Measurements from ENCODE around the gene TAPT1.
"Not testable (repeated sequence)": the region's sequence is repeated elsewhere in the genome, so short reads cannot be mapped to it uniquely, and the experiment has no call there.

TAPT1 gene

DNA sequence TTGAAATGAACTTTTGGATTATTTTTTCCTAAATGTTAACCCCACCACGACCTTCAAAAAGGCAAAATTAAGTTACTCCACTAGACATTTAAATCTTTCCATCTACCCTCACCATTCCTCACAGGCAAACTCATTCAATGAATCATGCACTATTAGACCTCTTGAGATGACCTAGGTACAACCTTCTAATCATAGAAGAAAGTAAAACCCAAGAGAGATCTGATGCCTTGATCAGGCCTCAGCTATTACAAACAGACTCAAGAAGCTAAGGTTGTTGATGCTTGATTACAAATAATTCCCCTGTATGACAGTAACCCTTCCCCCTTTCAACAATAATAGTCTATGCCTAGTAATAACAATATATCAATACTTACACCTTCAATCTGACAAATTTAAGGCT, 18.9 kb downstream of the TAPT1 start:
- DNase-seq = no peak

DNA sequence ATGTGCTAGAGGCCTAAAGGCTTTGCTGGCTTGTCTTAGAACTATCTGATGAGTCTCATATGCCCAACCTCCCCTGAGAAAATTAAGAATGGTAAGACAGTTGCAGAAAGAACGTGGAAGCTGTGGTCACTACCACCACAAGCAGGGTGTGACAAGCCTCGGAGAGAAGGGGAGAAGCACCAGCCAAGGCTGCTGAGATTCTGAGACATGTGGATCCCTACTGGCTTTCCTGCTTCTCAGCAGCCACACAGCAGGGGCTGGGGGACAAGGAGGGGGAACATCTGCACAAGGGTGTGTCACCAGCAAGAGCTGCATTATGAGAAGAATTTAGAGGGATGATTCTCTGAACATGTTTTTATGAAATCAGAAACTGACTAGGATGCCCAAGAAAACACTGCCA, 19.4 kb downstream of the TAPT1 start:
- no peak for DNase-seq

DNA sequence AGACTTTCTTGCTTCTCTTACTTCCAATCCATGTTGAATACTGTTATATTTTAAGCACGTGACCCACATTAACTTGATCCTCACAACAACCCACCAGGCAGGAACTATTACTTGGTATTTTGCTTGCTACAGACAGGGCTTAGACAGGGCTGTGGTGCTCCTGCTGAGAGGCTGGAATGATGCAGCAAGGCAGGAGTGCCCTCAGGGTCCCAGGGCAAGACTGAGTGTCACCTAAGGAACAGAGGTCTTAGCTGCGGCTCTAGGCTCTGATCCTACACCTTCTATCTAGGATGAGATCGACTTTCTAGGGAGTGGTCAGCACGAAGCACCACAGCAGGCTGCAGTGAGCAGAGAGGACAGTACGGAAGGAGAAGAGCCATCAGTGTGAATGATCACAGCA, 20.0 kb downstream of the TAPT1 start:
- no peak for DNase-seq

DNA sequence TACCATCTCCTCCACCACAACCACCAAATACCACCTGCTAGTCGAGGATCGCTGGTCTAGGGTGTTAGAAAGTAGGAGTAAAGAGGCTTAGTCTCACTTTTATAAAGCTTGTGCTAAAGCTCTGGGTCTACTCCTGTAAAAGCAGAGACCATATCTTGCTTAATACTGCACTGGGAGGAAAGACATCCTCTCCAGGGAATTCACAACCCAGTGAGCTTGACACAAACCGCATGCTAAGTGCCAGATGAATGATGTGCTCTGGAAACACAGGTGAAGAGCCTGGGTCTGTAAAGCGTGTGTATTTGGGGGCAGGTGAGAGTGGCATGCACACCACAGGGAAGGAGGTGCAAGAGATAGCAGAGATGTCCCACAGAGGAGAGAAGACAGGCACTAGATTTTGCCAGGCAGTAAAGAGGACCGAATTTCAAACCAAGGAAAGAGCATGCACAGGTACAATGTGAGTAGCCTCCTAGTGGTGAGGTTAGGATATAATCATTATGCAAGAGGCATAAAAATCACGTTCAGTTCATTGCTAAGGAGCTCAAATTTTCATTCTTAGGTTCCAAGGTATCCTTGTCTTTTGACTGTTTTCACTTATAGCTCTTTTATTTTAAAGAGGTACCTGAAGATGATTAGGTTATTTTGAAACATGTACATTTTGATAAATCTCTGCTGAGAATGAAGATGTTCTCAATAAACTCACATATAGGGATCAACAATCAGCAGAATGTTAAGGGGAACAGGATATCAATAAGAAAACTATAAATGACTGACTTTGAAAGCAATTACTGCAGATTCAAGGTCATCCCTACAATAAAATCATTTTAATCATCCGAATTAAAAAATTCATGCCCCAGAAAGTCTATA, 20.7 kb downstream of the TAPT1 start:
- DNase-seq = no peak

DNA sequence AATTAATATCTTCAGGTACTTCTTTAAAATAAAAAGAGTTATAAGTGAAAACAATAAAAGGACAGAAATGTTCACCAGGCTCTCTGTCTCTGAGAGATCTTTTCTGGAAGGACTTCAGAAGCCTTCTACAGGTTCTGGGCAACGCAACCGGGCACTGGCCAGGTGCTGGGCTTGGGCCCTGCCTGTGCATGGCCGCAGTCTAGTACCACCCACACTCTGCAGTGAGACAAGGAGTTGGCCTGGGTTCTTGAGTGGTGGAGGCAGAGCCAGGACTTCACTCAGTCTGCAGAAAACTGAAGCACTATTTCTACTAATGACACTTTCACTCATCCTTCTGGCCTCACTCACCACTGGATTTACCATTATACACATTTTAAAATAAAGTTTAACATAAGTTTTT, 21.8 kb downstream of the TAPT1 start:
- no peak for DNase-seq

DNA sequence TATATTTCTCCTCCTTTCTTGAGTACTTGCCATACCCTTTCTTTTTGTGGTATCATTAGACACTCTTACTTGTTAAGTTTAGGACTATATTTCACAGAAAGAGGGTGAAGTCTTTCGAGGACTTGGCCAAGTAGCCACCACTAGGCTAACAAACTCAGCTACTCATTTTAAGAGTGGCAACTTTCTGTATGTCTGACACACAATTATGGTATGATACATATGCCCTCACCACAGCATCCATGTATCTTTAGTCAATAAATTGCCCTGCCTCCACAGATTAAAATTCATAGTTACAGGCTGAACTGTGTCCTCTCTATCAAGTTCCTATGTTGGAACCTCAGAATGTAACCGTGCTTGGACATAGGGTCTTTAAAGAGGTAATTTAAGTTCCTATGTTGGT, 23.2 kb downstream of the TAPT1 start:
- DNase-seq = no peak

DNA sequence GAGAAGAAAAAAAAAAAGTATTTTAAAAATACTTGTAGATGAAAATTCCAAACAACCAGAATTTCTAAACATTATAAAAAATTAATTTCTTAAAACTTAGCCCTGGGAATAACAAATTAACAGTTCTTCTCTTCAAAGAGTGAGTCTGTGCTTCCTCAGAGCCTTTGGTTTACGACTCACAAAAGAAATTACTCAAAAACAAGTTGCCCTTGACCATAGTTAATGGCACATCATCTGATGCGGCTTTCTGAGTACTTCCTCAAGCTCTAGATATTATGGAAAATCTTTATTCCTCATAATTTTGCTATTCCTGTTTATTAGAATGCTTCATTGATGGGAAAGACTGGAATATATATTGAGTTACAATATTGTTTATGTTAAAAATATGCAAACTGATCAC, 23.7 kb downstream of the TAPT1 start:
- DNase-seq = no peak

DNA sequence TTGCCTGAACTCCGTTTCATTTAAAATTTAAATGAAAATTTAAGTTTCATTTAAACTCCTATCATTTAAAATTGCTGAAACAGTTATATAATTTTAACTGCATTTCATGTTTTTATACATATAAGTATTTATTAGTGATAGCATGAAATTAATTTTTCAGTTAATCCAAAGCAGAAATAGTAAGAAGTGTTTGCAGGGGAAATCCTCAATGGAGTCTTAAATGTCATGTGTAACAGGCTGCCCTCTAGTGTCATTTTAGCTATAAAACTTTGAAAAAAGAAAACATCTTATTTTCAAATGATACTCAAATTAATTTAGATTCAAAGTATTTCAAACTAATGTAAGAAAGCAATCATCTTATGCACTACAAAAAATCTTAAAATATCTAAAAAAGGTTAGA, 27.2 kb downstream of the TAPT1 start:
- no peak for DNase-seq

DNA sequence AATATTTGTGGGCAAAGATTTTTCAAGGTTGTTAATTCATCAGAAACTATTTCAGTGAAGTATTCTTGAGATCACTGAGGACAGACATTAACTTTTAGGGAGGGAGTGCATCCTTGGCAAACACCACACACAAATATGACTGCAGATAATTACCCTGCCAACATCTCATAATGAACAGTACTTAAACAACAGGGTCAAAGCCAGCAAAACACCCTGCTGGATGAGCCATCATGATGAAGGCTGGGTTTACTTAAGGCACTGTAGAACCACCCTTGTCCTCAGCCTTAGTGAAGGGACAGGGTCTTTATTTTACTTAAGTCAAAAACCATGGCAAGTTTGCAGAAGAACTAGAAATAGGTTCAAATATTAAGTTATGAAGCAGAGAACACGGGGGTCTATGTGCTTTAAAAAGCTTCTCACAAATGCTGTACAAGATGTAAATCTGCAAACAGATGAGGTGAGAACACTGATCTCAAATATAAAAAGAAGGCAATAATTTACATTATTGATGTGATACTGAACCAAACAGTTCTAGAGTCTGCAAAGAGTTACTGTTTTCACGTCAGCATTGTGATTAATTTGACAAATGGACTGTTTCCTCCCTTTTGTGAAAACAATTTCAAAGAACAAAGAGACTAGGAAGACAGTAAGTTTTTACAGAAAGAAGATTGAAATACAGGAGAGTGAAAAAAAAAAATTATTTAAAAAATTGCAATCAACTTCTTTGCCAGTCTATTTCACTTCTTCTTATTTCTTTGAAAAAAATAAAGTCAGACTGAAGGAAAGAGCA, 28.2 kb downstream of the TAPT1 start:
- DNase-seq = no peak

DNA sequence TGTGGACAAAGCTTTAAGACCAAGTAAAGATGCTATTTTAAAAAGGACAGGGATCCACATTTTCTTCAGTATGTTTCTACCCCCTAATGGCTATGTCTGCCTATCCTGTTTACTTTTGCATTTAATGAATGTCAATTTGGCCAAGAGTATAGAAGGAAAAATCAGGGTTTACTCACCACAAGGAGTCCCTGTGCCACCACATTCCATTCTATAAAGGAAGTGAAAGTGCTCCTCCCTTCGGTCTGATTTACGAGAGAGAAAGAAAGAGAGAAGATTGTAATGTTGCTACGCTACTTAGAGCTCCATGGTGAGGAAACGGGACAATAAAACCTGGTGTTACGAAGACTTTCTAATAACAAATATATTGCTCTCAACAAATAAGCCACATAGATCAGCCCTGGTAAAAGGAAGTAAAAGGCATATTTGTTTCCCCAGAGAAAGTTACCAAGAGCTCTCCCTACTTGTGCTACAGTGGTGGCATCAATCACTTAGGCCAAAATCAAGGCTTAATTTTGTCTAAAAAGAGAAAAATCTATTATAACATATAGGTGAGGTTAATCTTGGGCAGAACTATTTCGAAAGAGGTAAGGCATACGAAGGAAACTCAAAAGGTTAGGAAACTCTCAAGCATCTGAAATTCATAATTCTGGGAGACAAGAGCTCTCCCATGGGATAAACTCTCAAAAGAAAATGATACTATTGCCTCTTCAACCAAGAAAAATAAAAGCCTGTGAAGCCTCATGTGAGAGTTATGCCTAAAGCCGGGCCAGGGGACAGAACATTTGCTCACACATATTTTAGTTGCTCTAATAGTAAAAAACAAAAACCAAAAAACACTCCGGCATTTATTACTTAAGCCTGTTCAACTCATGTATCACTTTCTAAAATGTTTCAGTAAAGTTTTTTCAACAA, 29.5 kb downstream of the TAPT1 start:
- DNase-seq = no peak

DNA sequence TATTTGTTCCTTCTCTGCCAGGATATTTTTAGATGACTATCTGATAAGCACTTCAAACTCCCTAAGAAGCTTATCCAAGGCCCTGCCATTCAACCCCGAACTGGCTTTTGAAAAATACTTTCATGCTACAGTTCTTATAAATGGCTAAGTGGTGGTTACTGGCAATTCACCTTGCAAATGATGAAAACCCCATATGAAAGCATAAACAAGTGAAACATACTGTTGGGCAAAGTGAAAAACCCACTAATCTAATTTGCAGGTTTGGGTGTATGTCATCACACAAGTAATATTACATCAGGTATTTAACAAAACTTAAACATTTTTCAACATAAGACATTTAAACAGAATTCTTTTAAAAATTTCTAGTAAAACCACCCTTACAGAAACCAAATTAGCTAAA, 31.1 kb downstream of the TAPT1 start:
- no peak for DNase-seq

DNA sequence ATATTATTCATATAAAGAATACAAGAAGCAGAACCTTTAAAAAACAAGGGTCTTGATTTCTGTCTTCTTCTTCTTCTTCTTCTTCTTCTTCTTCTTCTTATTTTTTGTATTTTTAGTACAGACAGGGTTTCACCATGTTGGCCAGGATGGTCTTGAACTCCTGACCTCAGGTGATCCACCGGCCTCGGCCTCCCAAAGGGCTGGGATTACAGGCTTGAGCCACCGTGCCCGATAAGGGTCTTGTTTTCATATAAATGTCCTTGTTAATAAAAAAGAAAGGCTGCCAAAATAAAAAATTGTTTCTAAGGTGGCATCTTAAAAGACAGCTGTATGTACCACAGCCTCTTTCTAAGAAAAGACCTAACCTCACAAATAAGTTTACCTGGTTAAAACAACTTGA, 31.5 kb downstream of the TAPT1 start:
- not testable (repeated sequence) for DNase-seq

DNA sequence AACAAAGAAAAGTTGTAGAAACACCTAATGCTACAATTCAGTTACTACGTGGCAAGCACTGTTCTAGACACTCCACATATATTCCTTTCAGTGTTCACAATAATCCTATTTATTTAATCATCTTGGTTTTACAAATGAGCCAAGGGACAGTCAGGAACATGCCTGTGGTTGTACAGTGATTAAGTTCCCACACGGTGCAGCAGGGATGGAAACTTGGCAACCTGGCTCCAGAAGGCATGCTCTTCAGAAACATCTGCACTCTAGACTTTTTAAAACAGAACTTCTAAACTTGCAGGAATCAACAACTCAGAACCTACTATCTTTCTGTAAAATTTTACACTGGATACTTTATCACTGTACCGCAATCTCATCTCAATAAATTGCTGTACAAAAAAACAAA, 32.1 kb downstream of the TAPT1 start:
- DNase-seq = no peak

DNA sequence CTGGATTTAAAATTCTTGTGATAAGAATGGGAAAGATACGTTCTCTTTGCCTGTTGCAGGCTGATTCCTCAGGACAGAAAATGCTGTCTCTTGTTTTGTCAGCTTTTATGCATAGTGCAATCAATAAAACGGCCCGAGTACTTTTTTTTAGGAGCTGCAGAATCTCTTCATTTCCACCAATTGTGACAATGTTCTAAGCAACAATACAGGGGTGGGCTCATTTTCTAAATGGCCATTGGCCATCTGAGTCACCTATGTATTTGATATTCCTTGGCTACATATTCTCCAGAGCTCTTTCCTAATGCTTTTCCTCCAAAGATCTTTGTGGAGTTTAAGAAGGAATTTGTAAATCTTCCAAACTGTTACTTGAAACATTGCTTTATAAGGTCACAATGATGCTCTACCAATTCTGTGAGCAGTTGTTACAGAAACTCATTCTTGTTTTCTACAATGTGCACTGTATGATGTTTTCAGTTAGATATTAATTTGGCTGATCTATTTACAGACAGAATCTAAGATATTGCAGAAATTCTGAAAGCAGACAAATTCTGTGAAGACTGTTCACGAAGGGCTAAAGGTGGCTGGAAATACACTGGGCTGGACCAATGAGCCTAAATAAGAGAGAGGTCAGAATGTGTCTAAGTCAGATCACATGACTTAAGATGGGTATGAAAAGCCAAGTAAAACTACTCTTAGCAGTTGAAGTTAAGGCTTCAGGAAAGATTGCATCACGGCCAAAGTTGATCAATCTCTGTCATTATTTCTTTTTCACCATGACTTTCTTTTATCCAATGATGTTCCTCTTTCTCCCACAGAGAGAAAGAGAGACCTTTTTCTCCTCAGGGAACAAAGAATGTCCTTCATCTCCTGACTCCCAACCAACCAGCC, 33.4 kb downstream of the TAPT1 start:
- DNase-seq = no peak

DNA sequence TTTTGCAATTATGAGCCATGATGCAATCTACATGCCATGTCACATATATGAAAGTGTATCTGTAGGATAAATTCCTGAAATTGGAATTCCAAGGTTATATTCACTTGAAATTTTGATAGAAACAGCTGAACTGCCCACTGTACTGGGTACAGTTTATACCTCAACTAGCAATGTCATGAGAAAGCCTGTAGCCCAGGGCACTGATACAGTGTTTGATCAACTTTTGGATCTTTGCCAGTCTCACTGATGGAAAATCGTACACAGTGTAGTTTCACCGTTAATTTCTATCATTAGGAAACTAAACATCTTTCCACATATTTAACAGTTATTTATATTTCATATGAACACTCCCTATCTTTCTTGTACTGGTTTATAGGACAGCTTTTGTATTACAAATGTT, 34.2 kb downstream of the TAPT1 start:
- DNase-seq = no peak

DNA sequence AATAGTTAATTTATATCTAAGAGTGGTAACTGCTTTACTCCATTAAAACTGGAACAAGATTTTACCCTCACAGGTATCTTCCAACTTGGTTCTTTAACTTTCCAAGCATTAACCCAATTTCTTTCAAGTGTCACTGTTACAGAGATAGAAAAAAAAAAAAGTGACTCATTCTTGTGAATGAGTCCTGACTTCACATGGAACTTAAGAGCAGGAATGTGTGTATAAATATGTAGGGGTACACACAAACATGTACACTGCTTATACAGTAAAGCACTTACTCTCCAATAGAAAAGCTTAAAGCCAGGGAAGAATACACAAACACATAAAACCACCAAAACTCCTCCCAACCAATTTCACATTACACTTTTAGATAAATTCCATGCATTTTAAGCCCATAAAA, 38.8 kb downstream of the TAPT1 start:
- DNase-seq = no peak

DNA sequence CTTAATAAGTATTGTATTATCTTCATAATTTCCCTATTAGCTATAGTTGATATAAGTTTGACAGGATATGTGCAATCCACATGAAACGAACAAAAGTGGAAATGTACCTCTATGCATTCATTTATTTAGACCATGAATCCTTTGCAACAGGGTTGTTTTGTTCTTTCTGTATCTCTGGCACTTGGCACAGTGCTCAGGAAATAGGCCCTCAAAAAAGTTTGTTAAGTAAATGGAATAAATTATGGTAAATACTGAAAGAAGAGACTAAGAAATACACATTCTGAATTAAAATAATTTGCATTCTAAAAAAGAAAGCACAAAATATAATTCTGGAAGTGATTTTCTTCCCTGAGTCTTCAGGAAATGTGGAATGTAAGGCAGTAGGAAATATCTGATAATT, 39.3 kb downstream of the TAPT1 start:
- DNase-seq = no peak

DNA sequence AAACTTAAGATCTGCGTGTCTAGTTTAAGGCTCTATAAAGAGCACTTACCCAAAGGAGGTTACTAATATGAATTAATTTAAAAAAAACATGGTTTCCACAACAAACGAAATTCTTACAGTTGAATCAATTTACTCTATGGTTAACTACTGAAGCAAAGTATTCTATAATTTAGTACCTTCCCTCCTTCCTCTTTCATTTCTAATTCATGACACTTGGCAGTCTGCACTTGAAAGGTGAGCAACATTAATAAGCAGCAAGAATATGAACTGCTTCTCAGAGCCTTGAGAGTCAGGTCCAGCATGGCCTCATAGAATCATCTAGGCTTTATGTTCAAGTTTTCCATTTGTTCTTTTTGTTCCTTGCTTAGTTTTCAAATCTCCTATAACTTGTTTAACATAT, 42.7 kb downstream of the TAPT1 start:
- no peak for DNase-seq

DNA sequence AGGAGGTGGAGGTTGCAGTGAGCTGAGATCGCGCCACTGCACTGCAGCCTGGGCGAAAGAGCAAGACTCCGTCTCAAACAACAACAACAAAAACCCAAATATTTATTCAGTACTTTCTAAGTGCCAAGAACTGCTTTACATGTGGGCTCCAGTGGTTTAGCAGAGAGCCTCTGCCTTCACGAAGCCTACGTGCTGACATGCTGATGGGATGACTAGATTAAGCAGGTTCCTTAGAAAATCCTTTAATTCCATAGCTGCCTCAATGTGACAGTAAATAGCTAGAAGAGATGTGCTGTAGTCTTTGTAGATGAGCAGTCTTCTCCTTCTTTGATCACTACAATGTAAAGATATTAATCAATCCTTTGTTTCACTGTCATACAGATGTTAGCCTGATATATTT, 49.6 kb downstream of the TAPT1 start:
- DNase-seq = no peak

DNA sequence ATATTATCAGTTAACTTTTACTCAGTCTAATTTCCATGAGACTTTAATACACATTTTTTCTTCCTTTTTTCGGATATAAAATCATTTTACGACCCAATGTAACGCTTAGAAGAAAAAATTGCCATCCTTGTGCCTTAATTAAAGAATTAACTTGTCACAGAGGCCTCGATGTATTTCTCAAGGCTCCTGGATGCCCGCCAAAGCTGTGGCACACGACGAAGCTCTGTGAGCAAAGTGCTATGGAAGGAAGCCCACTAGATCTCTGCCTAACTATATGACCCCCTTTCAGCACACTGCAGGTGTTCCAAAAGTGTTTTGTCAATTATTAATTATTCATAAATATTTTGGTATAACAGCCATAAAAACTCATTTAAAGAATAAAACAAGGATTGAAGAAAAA, 54.4 kb downstream of the TAPT1 start:
- no peak for DNase-seq

DNA sequence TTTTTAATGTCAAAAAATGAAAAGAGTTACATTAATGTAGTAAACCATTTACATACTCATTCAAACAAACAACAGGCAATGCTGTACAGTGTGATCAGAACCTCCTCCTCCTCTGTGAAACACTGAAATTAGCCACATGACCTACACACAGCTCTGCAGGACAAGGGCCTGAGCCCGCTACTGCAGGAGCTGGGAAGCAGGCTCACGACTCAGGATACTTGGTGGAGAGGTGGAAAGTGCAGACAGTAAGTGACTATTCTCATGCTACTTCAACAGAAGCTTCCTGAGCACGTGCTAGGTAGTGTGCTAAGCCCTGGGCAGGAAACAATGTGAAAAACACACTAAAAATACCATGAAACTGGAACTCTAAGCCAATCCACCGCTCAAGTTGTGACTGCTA, 56.8 kb downstream of the TAPT1 start:
- DNase-seq = no peak

DNA sequence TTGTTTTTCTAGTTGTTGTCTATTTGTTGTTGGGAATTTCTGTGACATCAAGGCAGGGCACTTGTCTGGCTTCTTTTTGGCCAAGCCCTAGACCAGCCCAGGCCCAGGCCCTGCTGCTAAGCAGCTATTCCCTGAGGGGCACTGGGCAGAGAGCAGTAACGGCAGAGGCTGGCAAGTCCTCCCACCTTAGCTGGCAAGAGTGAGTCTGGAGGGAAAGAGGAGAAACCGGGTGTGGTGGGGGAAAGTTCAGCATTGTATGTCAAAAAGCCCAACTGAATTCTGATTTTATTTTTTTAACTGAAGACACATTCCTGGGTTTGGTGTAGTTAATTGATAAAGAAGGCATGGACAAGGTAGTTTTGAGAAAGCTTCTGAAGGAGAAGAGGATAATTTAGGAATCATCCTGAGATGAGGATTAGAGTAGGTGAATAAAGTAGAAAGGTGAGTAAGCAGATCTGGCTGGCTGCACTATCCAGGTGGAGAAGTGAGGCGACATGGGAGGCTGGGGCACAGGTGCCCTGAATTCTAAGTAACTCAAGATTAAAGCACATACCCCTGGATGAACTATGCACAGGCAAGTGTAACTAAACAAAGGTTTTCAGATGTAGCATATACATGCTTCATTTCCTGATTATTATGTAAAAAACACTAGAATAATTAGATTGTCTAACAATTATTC, 57.4 kb downstream of the TAPT1 start:
- no peak for DNase-seq

Data from activated CD4-positive, CD25-positive, alpha-beta regulatory T cell (primary cell).